Glutamatergic neuron (in vitro differentiated cells): Measurements from ENCODE around the gene FAM217B. TPM values are rescaled to one million over a fixed set of nuclear protein-coding genes. Genes with fewer than 3 reads are reported as not detected.

Experiments
- DNase-seq: peaks from one replicate; pipeline ENCODE4 v3.0.0; 2022
- H3K27ac Mint-ChIP-seq: one replicate; pipeline ENCODE4 v1.8.0; 2020; ENCODE audit warnings: mild to moderate bottlenecking, mixed read lengths, inconsistent platforms; ENCODE audit not compliant: unreplicated experiment
- H3K27me3 Mint-ChIP-seq: one replicate; pipeline ENCODE4 v1.8.0; 2020; ENCODE audit warnings: mild to moderate bottlenecking, moderate library complexity, mixed read lengths, inconsistent platforms; ENCODE audit not compliant: unreplicated experiment
- H3K36me3 Mint-ChIP-seq: one replicate; pipeline ENCODE4 v1.8.0; 2020; ENCODE audit warnings: mild to moderate bottlenecking, mixed read lengths, inconsistent platforms; ENCODE audit not compliant: unreplicated experiment
- H3K4me1 Mint-ChIP-seq: one replicate; pipeline ENCODE4 v1.8.0; 2020; ENCODE audit warnings: mild to moderate bottlenecking, low read depth, mixed read lengths, inconsistent platforms; ENCODE audit not compliant: unreplicated experiment
- H3K4me3 Mint-ChIP-seq: one replicate; pipeline ENCODE4 v1.8.0; 2020; ENCODE audit warnings: mild to moderate bottlenecking, mixed read lengths, inconsistent platforms; ENCODE audit not compliant: unreplicated experiment
- H3K9me3 Mint-ChIP-seq: one replicate; pipeline ENCODE4 v1.8.0; 2020; ENCODE audit warnings: mild to moderate bottlenecking, moderate library complexity, mixed read lengths, inconsistent platforms; ENCODE audit not compliant: unreplicated experiment
- total RNA-seq: library from RNA; stranded (reverse); fragmentation: NEBNext Ultra II Directional; extraction: Animal tissue kit (Norgen Biotek cat#: 25700); gene quantifications from one replicate; pipeline ENCODE4 v1.2.1, GENCODE V29; 2021; ENCODE audit not compliant: unreplicated experiment
- TF ChIP-seq, protein P1 (sequence below): fragments of 200-600 bp; sonication (generic); IDR thresholded peaks from one replicate; pipeline ENCODE4 v1.5.0; 2021; ENCODE audit not compliant: partially characterized antibody, unreplicated experiment

The FAM217B gene
- total RNA-seq, 1 donor from 2014 or later, result 14.8 TPM

- Mint-ChIP-seq H3K4me1 (no peaks in the 10 kb centered on the region), H3K9me3 (no peaks in the 10 kb centered on the region), H3K27me3 (no peaks in the 10 kb centered on the region), H3K36me3 (no peaks in the 10 kb centered on the region), H3K27ac (no peak overlapping the region), H3K4me3 (no peak overlapping the region)
- DNase-seq, result no peak
- TF ChIP-seq, protein P1, sequence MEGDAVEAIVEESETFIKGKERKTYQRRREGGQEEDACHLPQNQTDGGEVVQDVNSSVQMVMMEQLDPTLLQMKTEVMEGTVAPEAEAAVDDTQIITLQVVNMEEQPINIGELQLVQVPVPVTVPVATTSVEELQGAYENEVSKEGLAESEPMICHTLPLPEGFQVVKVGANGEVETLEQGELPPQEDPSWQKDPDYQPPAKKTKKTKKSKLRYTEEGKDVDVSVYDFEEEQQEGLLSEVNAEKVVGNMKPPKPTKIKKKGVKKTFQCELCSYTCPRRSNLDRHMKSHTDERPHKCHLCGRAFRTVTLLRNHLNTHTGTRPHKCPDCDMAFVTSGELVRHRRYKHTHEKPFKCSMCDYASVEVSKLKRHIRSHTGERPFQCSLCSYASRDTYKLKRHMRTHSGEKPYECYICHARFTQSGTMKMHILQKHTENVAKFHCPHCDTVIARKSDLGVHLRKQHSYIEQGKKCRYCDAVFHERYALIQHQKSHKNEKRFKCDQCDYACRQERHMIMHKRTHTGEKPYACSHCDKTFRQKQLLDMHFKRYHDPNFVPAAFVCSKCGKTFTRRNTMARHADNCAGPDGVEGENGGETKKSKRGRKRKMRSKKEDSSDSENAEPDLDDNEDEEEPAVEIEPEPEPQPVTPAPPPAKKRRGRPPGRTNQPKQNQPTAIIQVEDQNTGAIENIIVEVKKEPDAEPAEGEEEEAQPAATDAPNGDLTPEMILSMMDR, result no peak
Observed at GRCh38 chr20:59908855-59909254, 31.3 kb upstream of the FAM217B start.

DNA sequence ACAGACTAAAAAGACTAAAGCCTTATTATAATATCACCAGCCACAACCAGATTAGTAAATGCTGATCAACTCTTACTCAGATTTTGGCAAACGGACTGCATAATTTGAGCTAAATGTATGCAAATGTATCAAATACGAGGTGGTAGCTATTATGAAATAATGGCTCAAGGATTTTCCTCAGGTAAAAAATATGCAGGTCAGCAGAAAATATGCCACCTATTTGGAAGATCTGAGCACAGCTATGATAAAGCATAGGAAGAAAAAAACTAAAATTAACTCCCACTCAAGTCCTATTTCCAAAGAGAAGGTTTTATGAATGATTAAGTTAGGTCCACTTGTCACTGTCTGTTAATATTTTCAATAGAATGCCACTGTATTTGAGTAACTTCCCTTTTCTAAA, 29.1 kb upstream of the FAM217B start:
- no peaks in the 10 kb centered on the region for H3K9me3 Mint-ChIP-seq
- TF ChIP-seq, protein P1, result no peak
- H3K4me1 Mint-ChIP-seq, result no peaks in the 10 kb centered on the region
- DNase-seq, result no peak
- H3K36me3 Mint-ChIP-seq, result no peaks in the 10 kb centered on the region
- H3K27me3 Mint-ChIP-seq, result no peaks in the 10 kb centered on the region
- H3K4me3 Mint-ChIP-seq, result no peak overlapping the region
- no peak overlapping the region for H3K27ac Mint-ChIP-seq

GRCh38 chr20:59912609-59913008, 27.6 kb upstream of the FAM217B start:
- H3K27me3 Mint-ChIP-seq, result no peaks in the 10 kb centered on the region
- H3K36me3 Mint-ChIP-seq, result no peaks in the 10 kb centered on the region
- no peaks in the 10 kb centered on the region for H3K9me3 Mint-ChIP-seq
- no peak overlapping the region for H3K27ac Mint-ChIP-seq
- TF ChIP-seq, protein P1, result no peak
- H3K4me3 Mint-ChIP-seq, result no peak overlapping the region
- no peaks in the 10 kb centered on the region for H3K4me1 Mint-ChIP-seq
- no peak for DNase-seq

DNA sequence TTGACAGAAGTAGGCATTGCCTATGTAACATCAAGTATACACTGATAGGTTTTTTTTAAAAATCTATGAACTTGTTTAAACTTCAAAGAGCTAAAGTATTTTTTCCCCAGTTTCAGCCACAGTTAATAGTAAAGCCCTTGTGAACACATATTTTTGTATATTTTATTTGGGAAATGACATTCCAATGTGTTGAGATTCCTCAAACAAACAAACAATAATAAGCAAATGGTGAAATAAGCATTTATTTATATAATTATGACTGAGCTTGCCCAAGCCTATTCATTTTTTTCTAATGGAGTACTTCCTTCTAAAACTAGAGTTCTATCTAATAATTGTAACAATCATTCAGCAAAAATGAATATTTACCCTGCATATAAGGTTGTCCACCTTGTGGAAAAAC, 19.2 kb upstream of the FAM217B start:
- Mint-ChIP-seq H3K27ac (no peak overlapping the region), H3K9me3 (no peaks in the 10 kb centered on the region), H3K27me3 (no peaks in the 10 kb centered on the region), H3K36me3 (no peaks in the 10 kb centered on the region), H3K4me1 (no peaks in the 10 kb centered on the region), H3K4me3 (no peak overlapping the region)
- TF ChIP-seq, protein P1, result no peak
- DNase-seq, result no peak

GRCh38 chr20:59923514-59923913, 16.7 kb upstream of the FAM217B start:
- Mint-ChIP-seq H3K4me1 (no peaks in the 10 kb centered on the region), H3K27me3 (no peaks in the 10 kb centered on the region), H3K4me3 (no peak overlapping the region), H3K27ac (no peak overlapping the region), H3K36me3 (no peaks in the 10 kb centered on the region), H3K9me3 (no peaks in the 10 kb centered on the region)
- no peak for DNase-seq
- TF ChIP-seq, protein P1, result no peak
